Activated CD8-positive, alpha-beta memory T cell treated with anti-CD3 and anti-CD28 coated beads, Interleukin-2, amount 50 U/mL, for 1 hour (primary cell): ENCODE measurements around the gene HYDIN.

Source experiments
- DNase-seq: peaks from one replicate; pipeline ENCODE4 v3.0.0-alpha.2; 2020; ENCODE audit errors: extremely low read depth

The HYDIN gene

DNA sequence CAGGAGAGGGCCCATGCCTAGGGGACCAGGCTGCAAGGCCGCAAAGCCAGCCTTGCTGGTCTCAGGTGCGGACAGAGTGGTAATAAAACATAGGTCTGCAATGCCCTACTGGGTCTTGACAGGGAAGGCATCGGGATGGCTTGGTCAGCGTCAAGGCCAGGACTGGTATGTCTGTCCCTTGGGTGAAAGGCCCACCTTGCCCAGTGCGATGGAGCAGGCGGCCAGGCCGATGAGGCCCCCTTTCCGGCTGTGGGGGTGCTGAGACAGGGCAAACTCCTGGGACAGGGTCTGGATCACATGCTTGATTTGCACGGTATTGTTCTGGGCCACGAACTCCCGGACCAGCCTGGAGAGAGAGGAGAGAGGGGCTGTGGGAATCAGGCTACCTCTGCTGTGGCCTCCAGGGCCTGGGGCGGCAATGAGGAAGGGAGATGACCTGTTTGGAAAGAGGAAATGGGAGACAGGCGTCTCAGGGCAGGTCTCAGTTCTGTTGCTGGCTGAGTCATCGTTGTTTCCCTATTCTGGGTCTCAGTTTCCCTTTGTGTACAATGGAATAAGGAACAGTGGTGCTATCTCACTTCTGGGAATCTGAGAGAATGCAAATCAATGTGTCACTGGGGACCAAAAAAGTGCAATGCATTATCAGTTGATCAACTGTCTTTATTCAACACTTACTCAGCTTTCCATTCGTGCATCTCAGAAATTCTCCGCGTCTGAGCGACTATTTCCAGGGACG lies 444.3 kb downstream of the HYDIN start:
- no peak for DNase-seq

DNA sequence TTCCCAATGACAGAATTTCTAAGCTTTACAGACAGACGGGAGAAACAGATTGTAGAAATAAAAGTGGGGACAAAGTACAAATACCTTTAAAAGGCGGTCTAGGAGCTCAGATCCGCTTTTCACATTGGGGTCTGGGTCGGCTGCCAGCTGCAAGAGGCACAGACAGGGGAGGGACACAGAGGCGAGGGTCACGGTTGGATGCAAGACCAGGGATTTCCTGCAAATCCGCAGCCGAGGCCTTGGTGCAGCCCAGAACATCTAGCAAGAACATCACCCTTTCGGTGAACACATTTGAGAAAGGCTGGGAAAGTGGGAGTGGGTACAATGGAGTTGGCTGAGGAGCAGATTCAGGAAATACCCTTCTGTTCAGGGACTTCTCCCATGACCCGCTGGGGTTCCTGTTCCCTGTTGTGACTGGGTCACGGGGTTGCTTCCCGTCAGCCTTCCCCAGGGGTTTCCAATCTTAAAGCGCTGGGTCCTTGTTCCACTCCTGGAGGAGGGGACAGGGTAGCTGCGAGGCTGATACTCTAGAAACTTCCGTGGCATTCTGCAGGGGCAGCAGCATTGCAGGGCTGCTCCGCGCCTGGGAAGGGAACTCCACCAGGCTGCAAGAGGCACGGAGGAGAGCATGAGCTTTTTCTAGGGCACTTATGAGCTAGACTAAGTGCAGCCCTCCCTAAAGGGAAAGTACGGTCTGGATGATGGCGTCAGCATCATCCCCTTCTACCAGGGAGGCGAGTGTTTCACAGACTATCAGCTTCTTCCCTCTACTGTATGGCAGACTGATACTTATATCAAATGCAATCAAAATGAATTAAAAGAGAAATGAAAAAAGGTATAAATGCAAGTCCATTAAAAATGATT lies 445.6 kb downstream of the HYDIN start:
- no peak for DNase-seq

DNA sequence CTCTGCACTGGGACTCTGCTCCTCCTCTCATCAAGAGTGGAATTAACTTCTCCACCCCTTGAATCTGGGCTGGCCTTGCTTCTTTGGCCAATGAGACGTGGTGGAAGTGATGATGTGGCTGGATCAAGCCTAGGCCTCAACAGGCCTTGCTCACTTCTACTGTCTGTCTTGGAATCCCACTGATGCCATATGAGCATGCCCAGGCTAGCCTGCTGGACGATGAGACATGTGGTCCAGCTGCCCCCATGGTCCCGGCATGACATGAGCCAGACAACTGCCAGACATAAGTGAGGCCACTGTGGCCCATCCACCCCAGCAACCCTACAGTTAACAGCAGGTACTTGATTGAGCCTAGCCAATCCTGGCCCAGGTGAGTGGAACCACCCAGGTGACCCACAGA lies 448.3 kb downstream of the HYDIN start:
- DNase-seq: no peak

DNA sequence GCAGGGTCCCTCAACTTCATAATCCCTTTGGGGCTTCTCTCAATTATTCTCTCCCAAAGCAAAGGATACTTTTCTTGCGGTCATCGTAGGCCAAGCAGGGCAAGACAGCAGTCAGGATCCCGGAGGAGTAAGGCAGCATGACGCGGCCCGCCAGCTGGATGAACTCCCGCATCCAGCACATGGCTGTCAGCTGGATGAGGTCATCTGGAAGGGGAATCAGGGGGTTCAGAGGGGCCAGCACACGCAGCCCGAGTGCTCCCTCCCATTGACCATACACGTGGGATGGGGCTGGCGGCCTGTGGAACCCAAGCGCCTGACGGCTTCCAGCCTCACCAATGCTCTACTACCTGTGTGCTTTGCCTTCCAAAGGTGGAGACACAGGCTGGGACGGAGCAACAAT lies 448.7 kb downstream of the HYDIN start:
- no peak for DNase-seq

DNA sequence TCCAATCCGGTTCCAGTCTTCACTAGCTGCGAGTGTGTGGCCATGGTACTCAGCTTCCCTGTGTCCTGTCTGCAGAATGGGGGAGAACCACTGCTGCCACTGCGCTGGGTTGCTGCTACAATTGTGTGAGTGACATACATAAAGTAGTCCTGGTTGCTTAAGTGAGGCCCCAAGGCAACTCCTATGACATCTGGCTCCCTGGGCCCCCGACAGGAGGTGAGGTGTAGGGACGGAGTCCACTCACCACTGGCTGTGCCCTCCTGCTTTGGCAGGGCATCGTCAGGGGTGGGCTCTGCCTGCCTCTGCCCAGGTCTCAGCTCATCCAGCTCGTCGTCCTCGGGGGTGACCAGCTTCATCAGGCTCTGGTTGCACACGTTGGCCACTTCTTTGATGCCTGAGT lies 450.0 kb downstream of the HYDIN start:
- no peak for DNase-seq

DNA sequence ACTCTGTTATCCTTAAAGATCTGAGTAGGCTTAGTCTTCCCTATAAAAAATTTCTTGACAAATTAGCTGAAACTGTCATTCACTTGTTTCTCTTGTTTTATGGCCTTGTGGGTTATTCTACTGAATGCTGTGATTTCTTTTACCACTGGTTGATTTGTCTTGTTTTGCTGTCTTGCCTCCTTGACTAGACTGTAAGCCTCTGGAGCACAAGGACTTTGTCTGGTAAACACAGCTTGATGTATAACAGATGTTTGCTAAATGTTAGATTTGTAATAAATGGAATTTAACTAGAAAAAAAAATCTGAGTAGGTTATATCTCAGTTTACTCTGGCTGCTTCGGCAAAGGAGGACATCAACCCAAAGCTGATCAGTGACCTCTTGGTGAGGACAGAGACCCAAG lies 451.2 kb downstream of the HYDIN start:
- no peak for DNase-seq

DNA sequence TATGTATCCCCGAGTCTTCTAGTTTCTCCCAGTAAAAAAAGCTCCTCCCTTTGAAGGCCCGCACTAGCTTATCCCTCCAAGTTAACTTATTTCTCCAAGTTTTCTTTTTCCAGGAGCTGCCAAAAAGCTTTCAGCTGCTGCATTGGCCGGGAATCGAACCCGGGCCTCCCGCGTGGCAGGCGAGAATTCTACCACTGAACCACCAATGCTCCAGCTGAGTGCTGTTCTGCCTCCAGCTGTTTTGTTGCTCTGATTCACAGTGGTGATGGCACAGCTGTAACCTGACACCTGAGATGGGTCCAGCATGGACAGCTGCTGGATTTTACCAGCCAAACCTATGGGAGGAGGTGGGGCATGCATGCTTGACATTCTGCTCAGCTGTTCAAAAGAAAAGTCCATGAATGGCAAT lies 451.6 kb downstream of the HYDIN start:
- no peak for DNase-seq

DNA sequence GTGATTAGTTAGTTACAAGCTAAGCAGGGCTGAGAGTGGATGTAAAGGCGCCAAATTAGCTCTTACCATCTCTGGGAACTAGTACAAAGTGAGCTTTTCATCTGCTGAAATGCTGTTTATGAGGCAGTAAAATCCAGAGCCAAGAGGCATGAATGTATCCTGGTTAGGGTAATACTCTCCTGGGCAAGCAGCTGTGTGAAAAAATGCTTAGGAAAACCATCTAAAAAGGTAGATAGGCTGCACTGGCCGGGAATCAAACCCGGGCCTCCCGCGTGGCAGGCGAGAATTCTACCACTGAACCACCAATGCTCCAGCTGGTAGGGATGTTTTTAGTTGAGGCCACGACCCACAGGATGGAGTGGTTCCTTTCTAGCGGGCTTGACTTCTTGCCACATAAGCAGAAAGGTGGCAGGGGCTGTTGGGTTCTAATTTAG lies 452.5 kb downstream of the HYDIN start:
- no peak for DNase-seq

DNA sequence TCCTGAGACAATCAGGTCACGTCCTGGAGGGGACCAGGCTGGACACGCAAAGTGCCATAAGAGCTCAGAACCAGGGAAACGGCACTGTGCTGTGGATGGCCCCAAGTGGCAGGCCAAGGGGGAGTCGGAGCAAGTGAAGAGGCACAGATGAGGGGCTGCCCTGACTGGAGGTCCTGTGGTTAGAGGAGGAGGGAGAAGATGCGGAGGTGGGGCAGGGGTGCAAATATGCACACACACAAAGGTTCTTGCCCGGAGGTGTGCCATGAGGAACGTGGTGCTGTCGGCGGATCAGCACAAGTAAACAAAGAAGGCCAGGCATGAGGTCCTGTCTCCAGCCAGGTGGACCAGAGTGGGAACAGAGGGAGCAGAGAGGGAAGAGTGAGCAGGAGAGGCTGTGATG lies 453.0 kb downstream of the HYDIN start:
- DNase-seq: no peak

DNA sequence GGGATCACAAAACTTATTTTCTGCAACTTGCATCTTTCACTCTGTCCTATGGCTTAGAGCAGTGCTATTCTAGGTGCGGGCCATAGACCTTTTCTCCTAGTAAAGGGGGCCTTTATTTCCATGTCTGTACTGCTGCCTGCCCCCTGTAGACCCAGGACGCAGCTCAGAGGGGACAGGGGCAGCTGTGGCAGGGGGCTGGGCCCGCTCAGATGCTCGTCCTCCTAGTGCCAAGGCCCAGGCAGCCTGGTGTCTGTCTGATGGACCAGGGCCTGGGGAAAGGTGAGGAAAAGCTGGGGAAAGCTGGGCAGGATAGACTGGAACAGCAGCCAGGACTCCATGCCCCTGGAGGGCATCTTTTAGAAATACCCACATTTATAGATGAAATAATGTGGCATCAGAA lies 455.1 kb downstream of the HYDIN start:
- DNase-seq: no peak

DNA sequence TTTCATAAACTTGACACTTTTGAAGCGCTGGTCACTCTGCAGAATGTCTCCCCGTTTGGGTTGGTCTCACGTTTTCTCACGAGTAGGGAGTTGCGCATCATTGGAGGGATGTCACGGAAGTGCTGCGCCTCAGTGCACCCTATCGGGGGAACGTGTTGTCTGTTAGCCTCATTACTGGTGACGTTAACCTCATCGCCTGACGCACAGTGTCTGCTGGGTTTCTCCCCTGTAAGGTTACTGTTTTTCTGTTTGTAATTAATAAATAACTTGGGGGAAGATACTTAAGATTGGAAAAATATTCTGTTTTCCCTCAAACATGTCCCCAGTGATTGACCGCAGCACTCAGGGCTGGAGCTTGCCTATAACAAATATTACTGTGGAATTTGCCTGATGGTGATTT lies 456.3 kb downstream of the HYDIN start:
- DNase-seq: no peak

DNA sequence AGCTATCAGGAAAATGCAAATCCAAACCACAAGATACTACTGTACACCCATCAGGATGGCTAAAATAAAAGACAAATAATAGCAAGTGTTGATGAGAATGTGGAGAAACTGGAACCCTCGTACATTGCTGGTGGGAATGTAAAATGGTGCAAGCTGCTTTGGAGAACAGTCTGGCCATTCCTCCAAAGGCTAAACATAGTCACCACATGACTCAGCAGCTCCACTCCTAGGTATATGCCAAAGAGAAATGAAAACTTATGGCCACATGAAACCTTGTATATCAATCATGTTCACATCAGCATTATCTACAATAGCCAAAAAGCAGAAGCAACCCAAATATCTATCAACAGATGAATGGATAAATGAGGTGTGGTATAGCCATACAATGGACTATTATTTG lies 458.0 kb downstream of the HYDIN start:
- DNase-seq: no peak

DNA sequence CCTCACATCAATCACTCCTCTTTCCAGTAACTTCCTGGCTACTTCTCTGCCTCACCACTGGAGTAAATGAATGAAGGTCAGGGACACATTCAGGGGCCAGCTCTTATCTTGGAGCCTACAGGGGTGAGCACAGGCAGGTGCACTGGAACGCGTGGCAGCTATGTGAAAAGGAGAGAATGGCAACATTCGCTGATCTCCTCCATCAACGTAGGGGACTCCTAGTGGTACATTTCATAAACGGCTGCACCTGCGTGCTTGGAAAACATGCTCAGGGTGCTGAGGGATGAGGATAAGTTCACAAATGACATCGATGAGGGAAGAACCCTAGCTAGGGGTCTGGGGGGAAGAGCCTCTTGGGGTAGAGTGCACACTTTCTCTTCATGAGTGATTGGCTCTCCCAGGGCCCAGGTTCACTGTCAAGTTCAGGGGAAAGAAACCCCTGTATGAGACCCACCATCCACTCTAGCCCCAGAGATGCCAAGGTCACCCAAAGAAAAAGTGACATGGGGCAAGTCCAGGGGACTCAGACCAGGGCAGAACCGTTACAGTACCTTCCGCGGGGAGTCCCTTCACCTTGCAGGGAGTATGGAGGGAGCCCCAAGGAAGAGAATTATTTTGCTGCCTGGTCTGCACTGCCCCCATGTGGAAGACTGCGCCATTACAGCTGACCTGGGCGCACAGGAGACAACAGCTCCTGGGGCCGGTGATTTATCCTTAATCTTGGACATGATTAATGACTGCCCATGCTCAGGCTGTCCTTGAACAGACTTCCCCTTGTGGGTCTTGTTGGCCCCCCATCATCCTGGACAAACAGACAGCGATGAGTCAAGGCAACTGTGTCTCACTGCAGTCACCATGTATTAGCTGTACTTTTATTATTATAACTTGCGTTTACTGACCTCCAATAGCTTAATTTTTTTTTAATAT lies 459.6 kb downstream of the HYDIN start:
- no peak for DNase-seq

DNA sequence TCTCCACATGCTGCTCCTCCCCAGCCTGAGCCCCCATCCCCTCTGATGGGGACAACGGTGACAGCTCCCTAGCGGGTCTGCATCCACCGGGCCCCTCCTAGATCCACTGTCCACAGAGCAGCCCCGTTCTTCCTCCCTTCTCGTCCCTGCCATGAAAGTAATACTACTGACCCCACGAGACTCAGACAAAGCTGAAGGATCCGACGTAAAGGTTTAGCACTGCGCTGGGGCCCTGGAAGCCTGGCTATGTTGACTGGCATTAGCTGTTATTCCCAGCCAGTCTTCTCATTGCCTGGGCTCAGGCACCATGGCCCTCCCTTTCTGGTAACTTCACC lies 460.3 kb downstream of the HYDIN start:
- no peak for DNase-seq

DNA sequence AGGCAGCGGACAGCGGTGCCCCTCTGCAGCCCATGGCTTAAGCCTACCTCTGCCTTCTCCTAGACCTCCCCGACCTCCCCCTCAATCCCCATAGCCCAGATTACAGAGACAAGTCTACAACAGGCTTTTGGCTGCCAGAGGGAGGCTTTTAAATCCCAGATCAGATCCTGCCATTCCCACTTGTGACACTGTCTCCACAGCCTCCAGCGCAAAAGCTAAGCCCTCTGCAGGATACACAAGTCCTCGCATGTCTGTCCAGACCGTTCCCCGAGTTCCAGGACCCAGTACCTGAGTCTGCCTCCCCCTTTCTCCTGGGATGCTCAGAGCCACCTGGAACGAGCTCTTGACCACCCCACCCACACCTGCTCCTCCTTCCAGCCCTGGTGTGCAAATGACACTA lies 460.8 kb downstream of the HYDIN start:
- DNase-seq: no peak

DNA sequence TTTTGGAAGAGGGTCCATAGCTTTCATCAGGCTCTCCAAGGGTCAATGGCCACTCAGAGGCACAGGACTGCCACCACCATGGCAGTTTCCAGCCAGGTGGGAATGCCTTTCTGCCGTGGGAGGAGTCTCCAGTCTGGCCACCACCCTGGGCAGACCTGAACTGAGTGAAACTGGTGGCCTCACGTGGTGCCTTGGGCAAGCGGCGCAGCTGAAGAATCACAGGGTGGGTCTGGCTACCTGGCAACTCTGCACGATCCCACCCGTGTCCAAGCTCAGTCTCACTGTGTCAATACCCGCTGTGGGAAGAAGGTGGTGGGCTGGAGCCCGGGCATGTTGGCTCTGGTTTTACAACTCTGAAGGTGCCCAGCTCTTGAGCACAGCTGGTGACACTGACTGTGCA lies 461.4 kb downstream of the HYDIN start:
- no peak for DNase-seq

DNA sequence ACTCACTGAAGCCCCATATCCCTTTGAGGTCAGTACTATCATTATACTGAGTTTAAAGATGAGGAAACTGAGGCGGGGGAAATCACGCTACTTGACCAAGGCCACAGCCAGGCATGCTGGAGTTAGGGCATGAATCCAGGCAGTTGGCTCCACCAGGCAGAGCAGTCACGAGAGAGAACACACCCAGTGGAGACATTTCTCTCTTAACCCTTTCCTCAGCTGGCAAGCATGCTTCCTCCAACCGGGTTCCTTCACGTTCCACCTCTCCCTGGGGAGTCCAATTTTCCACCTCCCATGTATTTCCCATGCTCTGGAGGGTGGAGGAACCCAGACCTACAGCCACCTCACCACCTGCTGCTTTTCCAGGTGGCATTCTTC lies 462.3 kb downstream of the HYDIN start:
- no peak for DNase-seq

DNA sequence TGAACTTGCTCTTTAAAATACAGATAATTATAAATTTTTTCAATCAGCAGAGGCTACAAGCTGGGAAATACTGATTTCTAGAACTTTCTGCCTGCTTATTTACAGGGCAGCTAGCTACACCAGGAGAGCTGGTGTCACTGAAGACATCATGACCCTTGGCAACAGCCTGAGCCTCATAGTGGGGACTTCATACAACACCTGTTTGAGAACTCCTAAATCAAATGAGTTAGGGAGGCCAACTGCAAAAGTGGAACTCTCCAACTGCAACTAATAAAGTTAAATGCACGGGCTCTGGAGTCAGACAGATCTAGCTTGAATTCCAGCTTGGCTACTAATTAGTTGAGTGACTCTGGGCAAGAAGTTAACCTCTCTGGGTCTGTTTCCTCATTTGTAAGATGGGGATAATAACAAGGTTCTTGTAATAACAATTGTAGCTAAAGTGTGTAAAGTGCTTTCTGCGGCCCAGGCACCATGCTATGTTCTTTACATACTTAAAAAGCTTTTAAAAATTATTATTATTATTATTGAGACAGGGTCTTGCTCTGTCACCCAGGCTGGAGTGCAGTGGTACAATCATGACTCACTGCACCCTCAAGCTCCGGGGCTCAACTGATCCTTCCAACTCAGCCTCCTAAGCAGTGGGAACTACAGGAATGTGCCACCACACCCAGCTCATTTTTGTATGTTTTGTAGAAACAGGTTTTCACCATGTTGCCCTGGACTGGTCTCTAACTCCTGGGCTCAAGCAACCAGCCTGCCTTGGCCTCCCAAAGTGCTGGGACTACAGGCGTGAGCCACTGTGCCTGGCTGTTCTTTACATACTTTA lies 462.9 kb downstream of the HYDIN start:
- DNase-seq: no peak

DNA sequence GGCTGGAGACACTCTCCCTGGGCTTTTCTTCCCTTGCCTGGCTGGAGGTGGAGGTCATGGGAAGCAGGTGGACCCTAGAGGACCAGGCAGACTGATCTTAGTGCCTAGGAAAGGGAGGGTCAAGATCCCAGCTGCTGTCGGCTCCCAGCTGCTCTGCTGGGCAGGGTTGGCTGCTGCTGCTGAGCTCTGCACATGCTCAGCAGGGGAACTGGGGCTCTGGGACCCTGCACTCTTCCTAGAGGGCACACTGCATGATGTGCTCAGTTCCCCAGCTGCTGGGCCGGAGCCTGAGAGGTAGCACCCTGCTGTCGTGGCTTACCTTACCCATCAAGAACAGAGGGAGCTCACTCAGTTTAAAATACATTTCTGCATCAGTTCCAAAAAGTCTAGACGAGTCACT lies 463.9 kb downstream of the HYDIN start:
- no peak for DNase-seq

DNA sequence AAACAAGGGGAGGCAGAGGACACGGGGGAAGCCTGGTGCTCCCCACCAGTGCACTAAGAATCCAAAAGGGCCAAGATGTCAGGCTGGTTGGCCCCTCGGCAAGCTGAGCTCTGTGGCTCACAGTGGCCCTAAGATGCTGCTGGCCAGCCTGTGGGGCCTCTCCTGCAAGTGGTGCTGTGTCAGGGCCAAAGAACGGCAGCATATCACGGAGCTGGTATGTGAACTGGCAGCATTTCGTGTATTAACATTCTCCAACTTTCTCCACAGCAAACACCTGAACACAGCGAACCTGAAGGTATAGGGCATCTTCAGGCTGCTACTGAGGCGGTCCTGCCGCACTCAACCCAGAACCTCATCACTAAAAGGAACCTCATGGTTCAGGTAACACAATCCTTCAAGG lies 464.3 kb downstream of the HYDIN start:
- no peak for DNase-seq

DNA sequence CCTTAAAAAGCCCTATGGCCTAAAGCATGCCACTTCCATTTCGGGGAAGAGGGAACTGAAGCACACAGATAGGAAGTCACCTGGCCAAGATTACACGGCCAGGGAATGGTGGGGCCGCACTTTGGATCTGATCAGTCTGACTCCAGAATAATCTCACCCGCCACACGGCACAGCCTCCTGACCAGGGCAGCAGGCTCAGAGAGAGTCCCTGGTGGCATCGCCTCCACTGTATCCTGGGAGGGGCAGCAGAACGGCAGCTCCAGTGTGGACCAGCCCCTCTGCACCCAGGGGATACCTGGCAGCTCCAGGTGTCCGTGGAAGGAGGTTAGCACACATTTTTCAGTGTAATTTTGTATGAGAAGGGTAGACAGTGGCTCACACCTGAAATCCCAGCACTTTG lies 465.0 kb downstream of the HYDIN start:
- DNase-seq: no peak

DNA sequence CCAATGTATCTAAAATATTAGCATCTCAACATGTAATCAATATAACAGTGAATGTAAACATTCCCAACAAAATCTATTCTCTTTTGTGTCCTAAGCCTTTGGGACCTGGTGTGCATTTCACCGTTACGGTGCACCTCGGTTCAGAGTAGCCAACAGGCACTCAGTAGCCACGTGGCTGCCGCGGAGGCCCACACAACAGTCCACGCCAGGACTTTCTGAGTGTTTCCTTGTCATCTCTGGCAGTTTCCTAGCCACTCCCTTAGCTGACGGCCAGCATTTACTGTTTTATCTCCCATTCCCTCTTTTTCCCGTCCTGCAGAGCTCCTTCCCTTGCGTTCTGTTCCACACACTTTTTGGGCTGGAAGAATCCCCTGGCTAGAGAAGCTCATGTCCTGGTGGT lies 465.9 kb downstream of the HYDIN start:
- no peak for DNase-seq
